K562 (cell line): ENCODE measurements around the gene FBXO36. TPM values are rescaled to one million over a fixed set of nuclear protein-coding genes. Genes with fewer than 3 reads are reported as not detected.

Experiments used
- ATAC-seq: fragments of 200-7000 bp; cut with Tn5 transposase; 3 replicates; pipeline ENCODE4 v1.9.1; 2020; ENCODE audit warnings: moderate library complexity
- BruUV-seq: library from RNA; stranded (reverse); fragments of 400-500 nt; replicated peaks from 2 replicates; lab custom pipeline; 2021; lab: Mats Ljungman, UMichigan
- CTCF ChIA-PET: fragments of 300-600 bp; formaldehyde crosslinking; extraction: SDS; loops from one replicate; lab custom pipeline; 2021; ENCODE audit warnings: low intra/inter-chr PET ratio; lab: Yijun Ruan, JAX
- POLR2A ChIA-PET: fragments of 300-600, 350-650 bp; sonication (Branson Sonifier 250); formaldehyde crosslinking; extraction: SDS; loops from one replicate; lab custom pipeline; 2021; ENCODE audit warnings: antibody characterized with exemption, inconsistent platforms; lab: Yijun Ruan, JAX
- DNase-seq, 4 experiments: peaks; one replicate each; pipeline versions ENCODE4 v3.0.0 to v3.0.0-alpha.2; 2011 to 2018; ENCODE audit warnings: low spot score in 3 of 4, mixed read lengths in 3 of 4; ENCODE audit errors: extremely low read depth in 1 of 4
- FAIRE-seq: peaks from 2 replicates; lab custom pipeline; 2011; peaks lifted over from hg19 to GRCh38; lab: Jason Lieb, UNC
- H2AFZ ChIP-seq: 2 replicates; pipeline ENCODE4 v1.6.0; 2011; ENCODE audit warnings: low read depth, low read length, control low read depth, inconsistent platforms
- H3K27ac ChIP-seq: fragments of 200-600 bp; 3 replicates; pipeline ENCODE4 v1.8.0; 2011; ENCODE audit warnings: low read depth, mild to moderate bottlenecking, control low read depth, inconsistent platforms, low read length, moderate library complexity, mixed read lengths; ENCODE audit errors: extremely low read depth
- H3K27me3 ChIP-seq, 2 experiments: fragments of 300-600 bp in 1 of 2; 2 replicates in 1 of 2; 3 replicates in 1 of 2; pipeline versions ENCODE4 v1.6.0 to v1.8.0; 2011; ENCODE audit warnings: inconsistent platforms in 2 of 2, low read length in 2 of 2, mild to moderate bottlenecking in 1 of 2, mixed read lengths in 1 of 2, moderate library complexity in 1 of 2; ENCODE audit not compliant: control insufficient read depth in 2 of 2, insufficient read depth in 2 of 2
- H3K36me3 ChIP-seq: fragments of 300-600 bp; 3 replicates; pipeline ENCODE4 v1.8.0; 2011; ENCODE audit warnings: mild to moderate bottlenecking, low read length, inconsistent platforms; ENCODE audit not compliant: control insufficient read depth, insufficient read depth
- H3K4me1 ChIP-seq, 2 experiments: fragments of 200-600 bp in 1 of 2; replicated peaks in 1 of 2; 2 replicates in 1 of 2; 3 replicates in 1 of 2; pipeline versions ENCODE4 v1.5.1 to v1.8.0; 2011; ENCODE audit warnings: inconsistent platforms in 2 of 2, low read length in 2 of 2, mild to moderate bottlenecking in 1 of 2, mixed read lengths in 1 of 2, moderate library complexity in 1 of 2; ENCODE audit not compliant: control insufficient read depth in 2 of 2, insufficient read depth in 2 of 2
- H3K4me2 ChIP-seq: 2 replicates; pipeline ENCODE4 v1.6.1; 2011; ENCODE audit warnings: low read length, control low read depth, inconsistent platforms, mixed read lengths; ENCODE audit not compliant: insufficient read depth
- H3K4me3 ChIP-seq: fragments of 200-600 bp; sonication (generic), shearing (Covaris generic); 2 replicates; pipeline ENCODE4 v1.5.1; 2016; ENCODE audit warnings: control low read depth, inconsistent platforms
- H3K79me2 ChIP-seq: fragments of 200-600 bp; 3 replicates; pipeline ENCODE4 v1.8.0; 2011; ENCODE audit warnings: low read length, inconsistent platforms; ENCODE audit not compliant: control insufficient read depth, insufficient read depth
- H3K9ac ChIP-seq, 2 experiments: 2 replicates each; pipeline versions ENCODE4 v1.6.0 to v1.6.1; 2011; ENCODE audit warnings: low read depth in 2 of 2, low read length in 2 of 2, control low read depth in 1 of 2, inconsistent platforms in 1 of 2, mild to moderate bottlenecking in 1 of 2, mixed read lengths in 1 of 2; ENCODE audit not compliant: insufficient read depth in 1 of 2
- H3K9me1 ChIP-seq: one replicate; pipeline ENCODE4 v1.6.0; 2011; ENCODE audit warnings: inconsistent platforms, mild to moderate bottlenecking, low read length, moderate library complexity; ENCODE audit not compliant: control insufficient read depth, insufficient read depth
- H3K9me3 ChIP-seq: replicated peaks from 2 replicates; pipeline ENCODE4 v1.5.1; 2011; ENCODE audit warnings: low read depth, low read length, inconsistent platforms; ENCODE audit not compliant: control insufficient read depth, insufficient read depth
- H4K20me1 ChIP-seq: replicated peaks from 2 replicates; pipeline ENCODE4 v1.6.1; 2011; ENCODE audit warnings: low read length, inconsistent platforms, mixed read lengths; ENCODE audit not compliant: control insufficient read depth, insufficient read depth
- ADNP ChIP-seq: fragments of 200-800 bp; sonication (Bioruptor generic); IDR thresholded peaks from 2 replicates; pipeline ENCODE4 v1.6.1; 2016; ENCODE audit warnings: missing genetic modification characterization, missing compliant biosample characterization
- HDAC2 ChIP-seq: fragments of 450-650 bp; IDR thresholded peaks from 2 replicates; pipeline ENCODE4 v1.6.1; 2016; ENCODE audit warnings: mild to moderate bottlenecking
- WHSC1 ChIP-seq: IDR thresholded peaks from one replicate; pipeline ENCODE4 v1.6.1; 2012; ENCODE audit warnings: low read length, control low read depth, inconsistent platforms
- ZNF75A ChIP-seq: fragments of 450-650 bp; formaldehyde crosslinking; IDR thresholded peaks from 2 replicates; pipeline ENCODE4 v1.4.0; 2020; ENCODE audit warnings: mild to moderate bottlenecking
- WGBS: fragments of 100-300 bp; shearing (Covaris generic); methylation state at CpG from one replicate; pipeline ENCODE4 v1.1.6; 2016; ENCODE audit warnings: low coverage, mixed read lengths; ENCODE audit not compliant: insufficient coverage; ENCODE audit errors: missing lambda C conversion rate; 5-methylcytosine and 5-hydroxymethylcytosine counted together
- in situ Hi-C: fragments of 300-500 bp; cut with MboI; formaldehyde crosslinking; loops from 4 replicates; pipeline ENCODE4 v1.15.0; 2018; ENCODE audit warnings: inconsistent platforms, mixed read lengths
- intact Hi-C: fragments of 100-400 bp; cut with micrococcal nuclease; formaldehyde crosslinking; loops from 2 replicates; pipeline ENCODE4 v1.14.2; 2022
- polyA plus RNA-seq, 8 experiments: library from polyadenylated mRNA; depleted of rRNA in 4 of 8; stranded (reverse) in 5 of 8; unstranded in 3 of 8; fragments of >200 nt; fragmentation: Nextera tagmentation in 2 of 8; fragmentation: Illumina TruSeq in 1 of 8; extraction: Ambion mirVana in 2 of 8; extraction: Trizol in 1 of 8; gene quantifications; 2 replicates each; pipeline versions ENCODE4 v1.2.1 to v1.2.3, GENCODE V29; 2011 to 2014; ENCODE audit warnings: inconsistent platforms in 1 of 8, missing spikeins in 1 of 8
- total RNA-seq, 7 experiments: library from RNA; depleted of rRNA in 6 of 7; stranded (reverse); fragments of >200 nt in 6 of 7; fragmentation: Illumina TruSeq in 2 of 7; extraction: Trizol in 2 of 7; gene quantifications; 2 replicates each; pipeline versions ENCODE4 v1.2.1 to v1.2.3, GENCODE V29; 2011 to 2021; ENCODE audit warnings: low replicate concordance in 1 of 7
- TF ChIP-seq, protein P1 (sequence below): sonication (generic); formaldehyde crosslinking; IDR thresholded peaks from 2 replicates; pipeline ENCODE4 v1.4.0; 2020; ENCODE audit warnings: mild to moderate bottlenecking, missing genetic modification reagents

FBXO36 gene
- total and polyA plus RNA-seq, 9 of the 15 experiments (the other 6 are each of a cell fraction or from before 2014, with no cell fraction given), result 0.40 to 0.91 (median 0.58) TPM

GRCh38 chr2:230043461-230043860 lies 121.2 kb downstream of the FBXO36 start:
- no peak for FAIRE-seq

More at GRCh38 chr2:230043461-230043860, 121.2 kb downstream of the FBXO36 start:
- Histone ChIP-seq H4K20me1 (no peaks in the 10 kb centered on the region), H3K9me3 (no peaks in the 10 kb centered on the region), H3K9me1 (no peaks in the 10 kb centered on the region), H3K4me3 (no peak overlapping the region), H3K4me1 (peaks cover 0 to 3% of the 10 kb centered on the region in 2 experiments; a peak in 1 of 5 replicates), H3K27me3 (peaks cover 0 to 19% of the 10 kb centered on the region in 2 experiments), H3K36me3 (no peaks in the 10 kb centered on the region), H3K4me2 (no peak overlapping the region), H3K27ac (no peak overlapping the region), H2AFZ (no peak overlapping the region), H3K9ac (no peak overlapping the region), H3K79me2 (no peaks in the 10 kb centered on the region)
- DNase-seq (no peak), ATAC-seq (no peak)
- no TSS peak for BruUV-seq
- intact Hi-C loops, result no loop called here
- CTCF ChIA-PET, result no interaction called here
- WGBS, result 0% methylated on average over 2 of the region's 2 CpGs
- POLR2A ChIA-PET, result no interaction called here
- in situ Hi-C loops, result no loop called here
- TF ChIP-seq, protein P1, sequence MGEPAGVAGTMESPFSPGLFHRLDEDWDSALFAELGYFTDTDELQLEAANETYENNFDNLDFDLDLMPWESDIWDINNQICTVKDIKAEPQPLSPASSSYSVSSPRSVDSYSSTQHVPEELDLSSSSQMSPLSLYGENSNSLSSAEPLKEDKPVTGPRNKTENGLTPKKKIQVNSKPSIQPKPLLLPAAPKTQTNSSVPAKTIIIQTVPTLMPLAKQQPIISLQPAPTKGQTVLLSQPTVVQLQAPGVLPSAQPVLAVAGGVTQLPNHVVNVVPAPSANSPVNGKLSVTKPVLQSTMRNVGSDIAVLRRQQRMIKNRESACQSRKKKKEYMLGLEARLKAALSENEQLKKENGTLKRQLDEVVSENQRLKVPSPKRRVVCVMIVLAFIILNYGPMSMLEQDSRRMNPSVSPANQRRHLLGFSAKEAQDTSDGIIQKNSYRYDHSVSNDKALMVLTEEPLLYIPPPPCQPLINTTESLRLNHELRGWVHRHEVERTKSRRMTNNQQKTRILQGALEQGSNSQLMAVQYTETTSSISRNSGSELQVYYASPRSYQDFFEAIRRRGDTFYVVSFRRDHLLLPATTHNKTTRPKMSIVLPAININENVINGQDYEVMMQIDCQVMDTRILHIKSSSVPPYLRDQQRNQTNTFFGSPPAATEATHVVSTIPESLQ (CRISPR knock-in tag), result no peak
- TF ChIP-seq ADNP (tag) (no peak), ZNF75A (no peak), WHSC1 (no peak), HDAC2 (no peak)
